ENCODE results near the gene NUDT4. TPM values are rescaled to one million over a fixed set of nuclear protein-coding genes. Genes with fewer than 3 reads are reported as not detected.
A peak's percentile ranks its signal among the peaks of the same experiment; 100 is the strongest.
"Not testable (repeated sequence)": the region's sequence is repeated elsewhere in the genome, so short reads cannot be mapped to it uniquely, and the experiment has no call there.

NUDT4 gene
- polyA plus RNA-seq, 1 donor (not counting 4 experiments of a cell fraction or from before 2014, with no cell fraction given) = 33.2 TPM

- no peak for TF ChIP-seq EZH2 (IDR thresholded peaks at IDR 0.05; ENCODE audit: low read length)
- no peak for TF ChIP-seq CTCF (optimal IDR thresholded peaks at IDR 0.05 in 1 of 3, IDR thresholded peaks at IDR 0.05 in 1 of 3, conservative IDR thresholded peaks at IDR 0.05 in 1 of 3; ENCODE audit: extremely low read depth in 1 of 3, insufficient read depth in 2 of 3, low read length in 3 of 3)
- no peaks in the 10 kb centered on the region for H3K4me1 ChIP-seq (ENCODE audit: control insufficient read depth, extremely low read depth, insufficient read depth, low read length)
- no peak overlapping the region for H3K4me3 ChIP-seq (ENCODE audit: control insufficient read depth in 2 of 3, extremely low read depth in 1 of 3, insufficient read depth in 2 of 3, low read depth in 1 of 3, low read length in 3 of 3)
- DNase-seq (ENCODE audit: low read depth, low spot score) = no peak
- no peaks in the 10 kb centered on the region for H3K9me3 ChIP-seq (ENCODE audit: control insufficient read depth, low read depth, low read length)
- H3K27me3 ChIP-seq (ENCODE audit: control insufficient read depth, extremely low read depth, insufficient read depth, low read length) = no peaks in the 10 kb centered on the region
- no peaks in the 10 kb centered on the region for H3K9me1 ChIP-seq (ENCODE audit: control insufficient read depth, extremely low read depth, insufficient read depth, low read length)
- dilution Hi-C loops (cut with MboI; ENCODE audit: extremely low pct_ligation_motif_present, low sequenced_read_pairs) = no loop called here
- H2AFZ ChIP-seq (ENCODE audit: control insufficient read depth, low read length) = no peak overlapping the region
- H4K20me1 ChIP-seq (ENCODE audit: control insufficient read depth, extremely low read depth, insufficient read depth, low read length) = no peaks in the 10 kb centered on the region
- H3K4me2 ChIP-seq (ENCODE audit: control insufficient read depth, extremely low read depth, insufficient read depth, low read depth, low read length) = no peak overlapping the region
- H3K27ac ChIP-seq (ENCODE audit: control insufficient read depth, insufficient read depth, low read length) = no peak overlapping the region
- peaks cover 4 to 12% of the 10 kb centered on the region in 2 experiments for H3K36me3 ChIP-seq (ENCODE audit: control insufficient read depth in 2 of 2, extremely low read depth in 1 of 2, insufficient read depth in 2 of 2, low read length in 2 of 2)
- peaks cover 8% of the 10 kb centered on the region for H3K79me2 ChIP-seq (ENCODE audit: control insufficient read depth, insufficient read depth, low read length)
- FAIRE-seq = no peak
- no peak overlapping the region for H3K9ac ChIP-seq (ENCODE audit: control insufficient read depth, extremely low read depth, insufficient read depth, low read length)
Measured at GRCh38 chr12:93397412-93397811, 19.7 kb downstream of the NUDT4 start.

DNA sequence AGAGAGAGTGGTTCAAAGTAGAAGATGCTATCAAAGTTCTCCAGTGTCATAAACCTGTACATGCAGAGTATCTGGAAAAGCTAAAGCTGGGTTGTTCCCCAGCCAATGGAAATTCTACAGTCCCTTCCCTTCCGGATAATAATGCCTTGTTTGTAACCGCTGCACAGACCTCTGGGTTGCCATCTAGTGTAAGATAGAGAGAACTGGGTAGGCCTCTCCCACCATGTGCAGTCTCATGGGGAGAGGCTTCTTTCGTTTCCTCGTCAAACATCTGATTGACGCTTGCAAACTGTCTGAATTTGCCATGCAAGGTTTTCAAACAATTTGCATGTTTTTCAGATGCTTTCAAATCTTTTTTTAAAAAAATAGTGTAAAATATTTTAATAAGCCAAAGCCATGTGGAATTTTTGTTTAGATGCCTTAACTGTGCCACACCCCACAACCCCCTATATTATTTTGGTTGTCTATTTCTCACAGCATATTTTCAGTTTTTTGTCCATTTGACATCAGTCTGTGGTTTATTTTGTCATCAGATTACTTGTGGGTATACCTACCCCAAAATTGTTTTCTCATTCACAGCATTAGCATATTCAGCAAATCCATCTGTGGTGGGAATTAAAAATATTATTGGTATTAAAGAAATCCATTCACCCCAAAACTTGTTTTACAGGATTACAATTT lies 21.6 kb downstream of the NUDT4 start:
- H3K9me3 ChIP-seq (ENCODE audit: control insufficient read depth, low read depth, low read length); H3K4me2 ChIP-seq (ENCODE audit: control insufficient read depth, extremely low read depth, insufficient read depth, low read depth, low read length); H3K27ac ChIP-seq (ENCODE audit: control insufficient read depth, insufficient read depth, low read length); DNase-seq (ENCODE audit: low read depth, low spot score); H2AFZ ChIP-seq (ENCODE audit: control insufficient read depth, low read length); H3K79me2 ChIP-seq (ENCODE audit: control insufficient read depth, insufficient read depth, low read length); dilution Hi-C loops (cut with MboI; ENCODE audit: extremely low pct_ligation_motif_present, low sequenced_read_pairs); H3K27me3 ChIP-seq (ENCODE audit: control insufficient read depth, extremely low read depth, insufficient read depth, low read length); H3K9ac ChIP-seq (ENCODE audit: control insufficient read depth, extremely low read depth, insufficient read depth, low read length); H3K9me1 ChIP-seq (ENCODE audit: control insufficient read depth, extremely low read depth, insufficient read depth, low read length); H4K20me1 ChIP-seq (ENCODE audit: control insufficient read depth, extremely low read depth, insufficient read depth, low read length); H3K4me3 ChIP-seq (ENCODE audit: control insufficient read depth in 2 of 3, extremely low read depth in 1 of 3, insufficient read depth in 2 of 3, low read depth in 1 of 3, low read length in 3 of 3); H3K4me1 ChIP-seq (ENCODE audit: control insufficient read depth, extremely low read depth, insufficient read depth, low read length): not testable (repeated sequence)
- peak; percentile 100 for FAIRE-seq
- peaks cover 4 to 12% of the 10 kb centered on the region in 2 experiments for H3K36me3 ChIP-seq (ENCODE audit: control insufficient read depth in 2 of 2, extremely low read depth in 1 of 2, insufficient read depth in 2 of 2, low read length in 2 of 2)

Measured in keratinocyte (primary cell).